Transverse colon (tissue), 4 donors: ENCODE results near the gene KCNMB1. TPM values are rescaled to one million over a fixed set of nuclear protein-coding genes. Genes with fewer than 3 reads are reported as not detected.

Experiments used
- DNase-seq: peaks from one replicate; pipeline ENCODE4 v3.0.0-alpha.2; 2019
- H3K27ac ChIP-seq, 4 donors: fragments of 200-600 bp; sonication (generic); 2 replicates each; pipeline ENCODE4 v1.5.1; 2016 to 2018; ENCODE audit warnings: inconsistent platforms in 4 of 4
- H3K27me3 ChIP-seq: fragments of 200-600 bp; sonication (generic); 2 replicates; pipeline ENCODE4 v1.5.1; 2017; ENCODE audit warnings: inconsistent platforms
- H3K36me3 ChIP-seq, 4 donors: fragments of 200-600 bp; sonication (generic); 2 replicates each; pipeline ENCODE4 v1.5.1; 2017 to 2019; ENCODE audit warnings: inconsistent platforms in 4 of 4
- H3K4me1 ChIP-seq, 4 donors: fragments of 200-600 bp; sonication (generic); 2 replicates each; pipeline ENCODE4 v1.5.1; 2017 to 2020; ENCODE audit warnings: inconsistent platforms in 4 of 4
- H3K4me3 ChIP-seq, 4 donors: fragments of 200-600 bp; sonication (generic); 1 replicate in 1 of 4; 2 replicates in 3 of 4; pipeline versions ENCODE4 v1.5.1 to v1.6.1; 2017 to 2019; ENCODE audit warnings: inconsistent platforms in 4 of 4
- H3K9me3 ChIP-seq, 2 donors: fragments of 200-600 bp; sonication (generic); 2 replicates each; pipeline ENCODE4 v1.5.1; 2017 to 2019; ENCODE audit warnings: inconsistent platforms in 2 of 2
- EP300 ChIP-seq: sonication (generic); formaldehyde crosslinking; IDR thresholded peaks from one replicate; pipeline ENCODE4 v1.6.1; 2017; ENCODE audit warnings: antibody characterized with exemption, low read depth
- POLR2A ChIP-seq: fragments of 450-650 bp; IDR thresholded peaks from one replicate; pipeline ENCODE4 v1.6.1; 2016; ENCODE audit warnings: antibody characterized with exemption, mild to moderate bottlenecking, moderate library complexity
- POLR2AphosphoS5 ChIP-seq, 3 donors: sonication (generic); formaldehyde crosslinking; IDR thresholded peaks; one replicate each; pipeline ENCODE4 v1.6.1; 2016; ENCODE audit warnings: antibody characterized with exemption in 3 of 3
- WGBS, 2 donors: methylation state at CpG; one replicate each; pipeline ENCODE4 v1.1.5; 2018; ENCODE audit warnings: low coverage in 1 of 2; 5-methylcytosine and 5-hydroxymethylcytosine counted together
- in situ Hi-C, 4 donors: fragments of 200-750 bp; cut with MboI; loops; one replicate each; pipeline versions ENCODE4 v1.15.0 to v1.15.1; 2017; ENCODE audit warnings: low sequenced_read_pairs in 3 of 4, low pct_ligation_motif_present in 1 of 4, low pct_unique_long_range_greater_than_20kb in 1 of 4
- intact Hi-C: fragments of 100-400 bp; cut with DNase I; formaldehyde crosslinking; loops from one replicate; pipeline ENCODE4 v1.15.1; 2023; ENCODE audit warnings: low total_unique reads
- total RNA-seq, 4 donors: library from RNA; depleted of rRNA; stranded (reverse); fragments of >200 nt; gene quantifications; one replicate each; pipeline ENCODE4 v1.1.0, GENCODE V29; 2016
- TF ChIP-seq, protein P1 (sequence below), 5 experiments: fragments of 200-600 bp in 3 of 5; fragments of 450-650 bp in 2 of 5; sonication (generic) in 3 of 5; IDR thresholded peaks; 1 replicate in 2 of 5; 2 replicates in 3 of 5; pipeline ENCODE4 v1.5.1; 2016 to 2017; ENCODE audit warnings: antibody characterized with exemption in 5 of 5, inconsistent platforms in 3 of 5, mild to moderate bottlenecking in 2 of 5, moderate library complexity in 1 of 5

The KCNMB1 gene
- total RNA-seq, 4 donors from 2014 or later, result 6.0 to 17.2 (median 8.0) TPM

GRCh38 chr5:170430866-170431437 lies 41.8 kb upstream of the KCNMB1 start:
- WGBS, 2 donors, result 71% methylated on average over 10 of the region's 10 CpGs; no CpG with 5 or more reads in 1 of the 2 donors
- H3K36me3 ChIP-seq, result no peaks in the 10 kb centered on the region
- no peaks in the 10 kb centered on the region for H3K4me1 ChIP-seq
- intact Hi-C loops (loop anchor here (1.0 kb wide), 1 partner anchor 42 kb away; the partner anchor contains the start of gene KCNMB1), in situ Hi-C loops (loop anchor here in 3 of 4 donors (10.0 to 25.0 kb wide), 2 partner anchors 181 to 194 kb away; no protein-coding TSS in a partner anchor)
- DNase-seq, result no peak
- H3K9me3 ChIP-seq, result no peaks in the 10 kb centered on the region
- H3K27ac ChIP-seq, result no peak overlapping the region
- H3K27me3 ChIP-seq, result peaks cover 3% of the 10 kb centered on the region
- no peak overlapping the region for H3K4me3 ChIP-seq
- TF ChIP-seq POLR2A (no peak), EP300 (no peak), POLR2AphosphoS5 (IDR thresholded peaks at IDR 0.05) (no peak)
- TF ChIP-seq, protein P1, sequence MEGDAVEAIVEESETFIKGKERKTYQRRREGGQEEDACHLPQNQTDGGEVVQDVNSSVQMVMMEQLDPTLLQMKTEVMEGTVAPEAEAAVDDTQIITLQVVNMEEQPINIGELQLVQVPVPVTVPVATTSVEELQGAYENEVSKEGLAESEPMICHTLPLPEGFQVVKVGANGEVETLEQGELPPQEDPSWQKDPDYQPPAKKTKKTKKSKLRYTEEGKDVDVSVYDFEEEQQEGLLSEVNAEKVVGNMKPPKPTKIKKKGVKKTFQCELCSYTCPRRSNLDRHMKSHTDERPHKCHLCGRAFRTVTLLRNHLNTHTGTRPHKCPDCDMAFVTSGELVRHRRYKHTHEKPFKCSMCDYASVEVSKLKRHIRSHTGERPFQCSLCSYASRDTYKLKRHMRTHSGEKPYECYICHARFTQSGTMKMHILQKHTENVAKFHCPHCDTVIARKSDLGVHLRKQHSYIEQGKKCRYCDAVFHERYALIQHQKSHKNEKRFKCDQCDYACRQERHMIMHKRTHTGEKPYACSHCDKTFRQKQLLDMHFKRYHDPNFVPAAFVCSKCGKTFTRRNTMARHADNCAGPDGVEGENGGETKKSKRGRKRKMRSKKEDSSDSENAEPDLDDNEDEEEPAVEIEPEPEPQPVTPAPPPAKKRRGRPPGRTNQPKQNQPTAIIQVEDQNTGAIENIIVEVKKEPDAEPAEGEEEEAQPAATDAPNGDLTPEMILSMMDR (IDR thresholded peaks at IDR 0.05), result no peak

- in situ Hi-C loops, result loop anchor here in 3 of 4 donors (10.0 to 25.0 kb wide), 2 partner anchors 182 to 195 kb away; no protein-coding TSS in a partner anchor
- WGBS, 2 donors, result 54% methylated on average over 4 of the region's 4 CpGs; no CpG with 5 or more reads in 1 of the 2 donors
- intact Hi-C loops, result no loop called here
- Histone ChIP-seq H3K27ac (no peak overlapping the region), H3K27me3 (peaks cover 3% of the 10 kb centered on the region), H3K4me3 (no peak overlapping the region), H3K4me1 (no peaks in the 10 kb centered on the region), H3K9me3 (no peaks in the 10 kb centered on the region), H3K36me3 (no peaks in the 10 kb centered on the region)
- TF ChIP-seq EP300 (no peak), POLR2A (no peak), POLR2AphosphoS5 (IDR thresholded peaks at IDR 0.05) (no peak)
- TF ChIP-seq, protein P1 (IDR thresholded peaks at IDR 0.05), result no peak
- DNase-seq, result no peak
Measured at GRCh38 chr5:170430256-170430655, 41.1 kb upstream of the KCNMB1 start.

- 73 to 80% methylated on average over 1 to 7 of the region's 7 CpGs for WGBS, 2 donors
- no peak for DNase-seq
- TF ChIP-seq POLR2AphosphoS5 (IDR thresholded peaks at IDR 0.05), result no peak
- no peak for TF ChIP-seq EP300
- TF ChIP-seq, protein P1 (IDR thresholded peaks at IDR 0.05), result no peak
- no peak for TF ChIP-seq POLR2A
- no peaks in the 10 kb centered on the region for H3K36me3 ChIP-seq
- no peak overlapping the region for H3K4me3 ChIP-seq
- no peak overlapping the region for H3K27ac ChIP-seq
- in situ Hi-C loops, result loop anchor here in 1 of 4 donors (25.0 kb wide), 1 partner anchor 183 kb away; no protein-coding TSS in a partner anchor
- no peaks in the 10 kb centered on the region for H3K4me1 ChIP-seq
- peaks cover 3% of the 10 kb centered on the region for H3K27me3 ChIP-seq
- intact Hi-C loops, result no loop called here
- no peaks in the 10 kb centered on the region for H3K9me3 ChIP-seq
Measured at GRCh38 chr5:170429014-170429413, 39.8 kb upstream of the KCNMB1 start.

DNA sequence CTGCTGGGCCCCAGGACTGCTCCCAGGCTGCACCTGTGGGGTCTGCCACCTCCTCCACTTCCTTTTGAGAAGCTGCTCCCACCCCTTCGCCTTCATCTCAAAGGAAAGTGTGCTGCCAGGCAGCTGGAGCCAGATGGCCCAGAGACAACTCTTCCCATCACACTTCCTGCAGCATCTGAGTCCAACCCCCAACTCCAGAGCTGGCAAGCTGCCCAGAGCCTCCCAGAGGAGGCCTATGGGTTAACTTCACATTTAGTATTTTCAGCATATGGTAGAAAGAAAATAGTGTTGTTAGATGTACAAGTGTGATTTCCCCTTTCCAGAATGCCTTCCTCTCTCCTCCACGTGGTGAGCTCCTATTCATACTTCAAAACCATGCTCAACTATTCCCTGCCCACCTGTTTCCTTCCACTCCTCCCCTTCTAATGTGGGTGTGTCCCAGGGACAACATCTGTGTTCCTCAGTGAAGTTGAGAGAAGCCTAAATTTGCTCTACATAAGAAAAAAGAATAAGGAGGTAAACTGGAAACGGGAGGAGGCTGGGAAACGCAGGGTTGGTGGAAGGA lies 38.6 kb upstream of the KCNMB1 start:
- WGBS, 2 donors, result 36 to 37% methylated on average over 3 to 4 of the region's 4 CpGs
- H3K4me1 ChIP-seq, result no peaks in the 10 kb centered on the region
- no peak overlapping the region for H3K27ac ChIP-seq
- H3K36me3 ChIP-seq, result no peaks in the 10 kb centered on the region
- no peak for DNase-seq
- intact Hi-C loops, result no loop called here
- no peaks in the 10 kb centered on the region for H3K9me3 ChIP-seq
- H3K4me3 ChIP-seq, result no peak overlapping the region
- peaks cover 3% of the 10 kb centered on the region for H3K27me3 ChIP-seq
- in situ Hi-C loops, result loop anchor here in 1 of 4 donors (25.0 kb wide), 1 partner anchor 185 kb away; no protein-coding TSS in a partner anchor
- TF ChIP-seq POLR2AphosphoS5 (IDR thresholded peaks at IDR 0.05) (no peak), EP300 (no peak), POLR2A (no peak)
- TF ChIP-seq, protein P1 (IDR thresholded peaks at IDR 0.05), result no peak
